A549 (cell line): ENCODE data around the gene NEK11. TPM values are rescaled to one million over a fixed set of nuclear protein-coding genes. Genes with fewer than 3 reads are reported as not detected.

Source experiments
- ATAC-seq, 2 experiments: fragments of 200-7000 bp in 1 of 2; fragments of >200 bp in 1 of 2; cut with Nextera tagmentation in 1 of 2; cut with Tn5 transposase in 1 of 2; 3 replicates each; pipeline versions ENCODE4 v1.8.0 to v1.9.1; 2018 to 2020; ENCODE audit warnings: mild to moderate bottlenecking in 1 of 2, moderate library complexity in 1 of 2
- CTCF ChIA-PET: fragments of 300-600 bp; sonication (Branson Sonifier 250); formaldehyde crosslinking; extraction: SDS; loops from one replicate; lab custom pipeline; 2021; ENCODE audit warnings: antibody characterized with exemption, inconsistent platforms; lab: Yijun Ruan, JAX
- POLR2A ChIA-PET: fragments of 350-600 bp; formaldehyde crosslinking; extraction: SDS; loops from one replicate; lab custom pipeline; 2021; ENCODE audit warnings: antibody characterized with exemption, inconsistent platforms; lab: Yijun Ruan, JAX
- DNase-seq, 2 experiments: peaks; one replicate each; pipeline versions ENCODE4 v3.0.0 to v3.0.0-alpha.2; 2011 to 2016; ENCODE audit warnings: low read depth in 1 of 2, low spot score in 1 of 2
- FAIRE-seq: peaks from 2 replicates; lab custom pipeline; 2011; peaks lifted over from hg19 to GRCh38; lab: Jason Lieb, UNC
- H3K27ac ChIP-seq, 2 experiments: fragments of >200 bp; sonication (Bioruptor Twin); formaldehyde crosslinking; 3 replicates each; pipeline ENCODE4 v1.5.1; 2016 to 2017
- H3K4me1 ChIP-seq: fragments of >200 bp; sonication (Bioruptor Twin); formaldehyde crosslinking; 3 replicates; pipeline ENCODE4 v1.6.1; 2016
- H3K4me2 ChIP-seq: fragments of >200 bp; sonication (Bioruptor Twin); formaldehyde crosslinking; 3 replicates; pipeline ENCODE4 v1.6.1; 2016
- H3K4me3 ChIP-seq: fragments of >200 bp; sonication (Bioruptor Twin); formaldehyde crosslinking; 3 replicates; pipeline ENCODE4 v1.5.1; 2016
- H3K9me3 ChIP-seq: fragments of >200 bp; sonication (Bioruptor Twin); formaldehyde crosslinking; 3 replicates; pipeline ENCODE4 v1.6.1; 2016
- CBX2 ChIP-seq: fragments of 200-600 bp; sonication (generic); IDR thresholded peaks from 2 replicates; pipeline ENCODE4 v1.6.1; 2016; ENCODE audit warnings: low read depth, mild to moderate bottlenecking, borderline replicate concordance
- EHF ChIP-seq: fragments of 250-450 bp; sonication (Bioruptor Pico); IDR thresholded peaks from 2 replicates; pipeline ENCODE4 v1.5.0; 2020; ENCODE audit warnings: mild to moderate bottlenecking
- EP300 ChIP-seq, 2 experiments: fragments of >200 bp; sonication (Bioruptor Twin); formaldehyde crosslinking; IDR thresholded peaks; 2 replicates in 1 of 2; 3 replicates in 1 of 2; pipeline ENCODE4 v1.6.1; 2016 to 2017
- FOXS1 ChIP-seq: fragments of 250-450 bp; sonication (Bioruptor Pico); IDR thresholded peaks from 2 replicates; pipeline ENCODE4 v1.5.0; 2020; ENCODE audit warnings: mild to moderate bottlenecking, moderate library complexity
- GATA3 ChIP-seq: IDR thresholded peaks from 2 replicates; pipeline ENCODE4 v1.6.1; 2012; ENCODE audit warnings: borderline replicate concordance
- JUN ChIP-seq, 2 experiments: fragments of >200 bp; sonication (Bioruptor Twin); formaldehyde crosslinking; IDR thresholded peaks; 2 replicates in 1 of 2; 3 replicates in 1 of 2; pipeline ENCODE4 v1.6.1; 2016 to 2017
- JUNB ChIP-seq: fragments of >200 bp; sonication (Bioruptor Twin); formaldehyde crosslinking; IDR thresholded peaks from 2 replicates; pipeline ENCODE4 v1.6.1; 2016
- KDM1A ChIP-seq: fragments of 200-600 bp; sonication (generic); IDR thresholded peaks from 2 replicates; pipeline ENCODE4 v1.6.1; 2016; ENCODE audit warnings: low read depth, mild to moderate bottlenecking
- MAFK ChIP-seq: fragments of 450-650 bp; IDR thresholded peaks from 2 replicates; pipeline ENCODE4 v1.6.1; 2014; ENCODE audit not compliant: partially characterized antibody
- NR3C1 ChIP-seq: fragments of >200 bp; sonication (Bioruptor Twin); formaldehyde crosslinking; IDR thresholded peaks from 3 replicates; pipeline ENCODE4 v1.6.1; 2017
- RAD21 ChIP-seq, 2 experiments: fragments of >200 bp in 1 of 2; sonication (Bioruptor Twin) in 1 of 2; formaldehyde crosslinking in 1 of 2; IDR thresholded peaks in 1 of 2; conservative IDR thresholded peaks in 1 of 2; 2 replicates in 1 of 2; 3 replicates in 1 of 2; pipeline ENCODE4 v1.6.1; 2012 to 2018; ENCODE audit warnings: inconsistent platforms in 1 of 2
- RCOR1 ChIP-seq: fragments of 150-350 bp; IDR thresholded peaks from 2 replicates; pipeline ENCODE4 v1.6.1; 2014; ENCODE audit warnings: antibody characterized with exemption, low read length, low read depth
- RNF2 ChIP-seq: fragments of 200-600 bp; sonication (generic); IDR thresholded peaks from 2 replicates; pipeline ENCODE4 v1.6.1; 2016; ENCODE audit warnings: low read depth, mild to moderate bottlenecking, antibody characterized with exemption, moderate library complexity, borderline replicate concordance
- SMC3 ChIP-seq: fragments of >200 bp; sonication (Bioruptor Twin); formaldehyde crosslinking; IDR thresholded peaks from 3 replicates; pipeline ENCODE4 v1.6.1; 2018; ENCODE audit warnings: inconsistent platforms
- TP53 ChIP-seq: fragments of 250-450 bp; sonication (Bioruptor Pico); IDR thresholded peaks from 2 replicates; pipeline ENCODE4 v1.5.0; 2021; ENCODE audit warnings: mild to moderate bottlenecking, moderate library complexity
- ZNF302 ChIP-seq: fragments of 250-450 bp; sonication (Bioruptor Pico); IDR thresholded peaks from 2 replicates; pipeline ENCODE4 v1.9.0; 2021; ENCODE audit warnings: inconsistent platforms, mild to moderate bottlenecking, moderate library complexity
- WGBS: methylation state at CpG from one replicate; pipeline ENCODE4 v1.1.6; 2017; ENCODE audit errors: missing lambda C conversion rate; 5-methylcytosine and 5-hydroxymethylcytosine counted together
- polyA plus RNA-seq, 4 experiments: library from polyadenylated mRNA; depleted of rRNA in 3 of 4; stranded (reverse); fragments of >200 nt; fragmentation: RNase III in 1 of 4; extraction: RNeasy Plus Mini Kit Qiagen cat#74134 plus additional on column Dnase treatment in 1 of 4; gene quantifications; 2 replicates in 3 of 4; 3 replicates in 1 of 4; pipeline ENCODE4 v1.2.3, GENCODE V29; 2011 to 2017
- TF ChIP-seq, protein P1 (sequence below): fragments of >200 bp; sonication (Bioruptor Twin); formaldehyde crosslinking; IDR thresholded peaks from 3 replicates; pipeline ENCODE4 v1.5.1; 2016
- TF ChIP-seq, protein P2 (sequence below): fragments of 250-450 bp; sonication (Bioruptor Pico); IDR thresholded peaks from 2 replicates; pipeline ENCODE4 v1.5.0; 2021; ENCODE audit warnings: mild to moderate bottlenecking, moderate library complexity, borderline replicate concordance
- TF ChIP-seq, protein P3 (sequence below): fragments of 150-350 bp; IDR thresholded peaks from 2 replicates; pipeline ENCODE4 v1.6.1; 2014; ENCODE audit warnings: low read depth, mild to moderate bottlenecking, low read length
- TF ChIP-seq, protein P4 (sequence below): IDR thresholded peaks from 2 replicates; pipeline ENCODE4 v1.6.1; 2012

The NEK11 gene
- polyA plus RNA-seq, 2 of the 4 experiments (the other 2 are of a cell fraction) = 5.8 to 8.9 TPM

GRCh38 chr3:131050001-131050400 is 23.3 kb downstream of the NEK11 start (continued):
- TF ChIP-seq SMC3 = no peak

- Histone ChIP-seq H3K4me2 (no peak overlapping the region), H3K9me3 (no peaks in the 10 kb centered on the region), H3K4me1 (no peaks in the 10 kb centered on the region), H3K27ac (no peak overlapping the region), H3K4me3 (no peak overlapping the region)
- DNase-seq (no peak), FAIRE-seq (no peak), ATAC-seq (no peak)
- 65% methylated on average over 3 of the region's 3 CpGs for WGBS
- TF ChIP-seq RCOR1 (no peak), JUN (IDR thresholded peaks at IDR 0.05) (no peak), SMC3 (peak; percentile 27; the same call in 1 of the 3 replicates), RAD21 (conservative IDR thresholded peaks at IDR 0.05 in 1 of 2, IDR thresholded peaks at IDR 0.05 in 1 of 2) (peak; percentile 49 to 54), JUNB (no peak)
- TF ChIP-seq, protein P1, sequence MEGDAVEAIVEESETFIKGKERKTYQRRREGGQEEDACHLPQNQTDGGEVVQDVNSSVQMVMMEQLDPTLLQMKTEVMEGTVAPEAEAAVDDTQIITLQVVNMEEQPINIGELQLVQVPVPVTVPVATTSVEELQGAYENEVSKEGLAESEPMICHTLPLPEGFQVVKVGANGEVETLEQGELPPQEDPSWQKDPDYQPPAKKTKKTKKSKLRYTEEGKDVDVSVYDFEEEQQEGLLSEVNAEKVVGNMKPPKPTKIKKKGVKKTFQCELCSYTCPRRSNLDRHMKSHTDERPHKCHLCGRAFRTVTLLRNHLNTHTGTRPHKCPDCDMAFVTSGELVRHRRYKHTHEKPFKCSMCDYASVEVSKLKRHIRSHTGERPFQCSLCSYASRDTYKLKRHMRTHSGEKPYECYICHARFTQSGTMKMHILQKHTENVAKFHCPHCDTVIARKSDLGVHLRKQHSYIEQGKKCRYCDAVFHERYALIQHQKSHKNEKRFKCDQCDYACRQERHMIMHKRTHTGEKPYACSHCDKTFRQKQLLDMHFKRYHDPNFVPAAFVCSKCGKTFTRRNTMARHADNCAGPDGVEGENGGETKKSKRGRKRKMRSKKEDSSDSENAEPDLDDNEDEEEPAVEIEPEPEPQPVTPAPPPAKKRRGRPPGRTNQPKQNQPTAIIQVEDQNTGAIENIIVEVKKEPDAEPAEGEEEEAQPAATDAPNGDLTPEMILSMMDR = peak; percentile 42; the same call in 2 of the 3 replicates
- CTCF ChIA-PET = interaction anchor here (0.6 to 1.5 kb wide), 3 partner anchors 21 to 976 kb away, joined by 3 to 4 read pairs (median 3); no protein-coding TSS in a partner anchor
- POLR2A ChIA-PET = no interaction called here
These were observed 26.6 kb downstream of the NEK11 start for GRCh38 chr3:131053043-131053859.

DNA sequence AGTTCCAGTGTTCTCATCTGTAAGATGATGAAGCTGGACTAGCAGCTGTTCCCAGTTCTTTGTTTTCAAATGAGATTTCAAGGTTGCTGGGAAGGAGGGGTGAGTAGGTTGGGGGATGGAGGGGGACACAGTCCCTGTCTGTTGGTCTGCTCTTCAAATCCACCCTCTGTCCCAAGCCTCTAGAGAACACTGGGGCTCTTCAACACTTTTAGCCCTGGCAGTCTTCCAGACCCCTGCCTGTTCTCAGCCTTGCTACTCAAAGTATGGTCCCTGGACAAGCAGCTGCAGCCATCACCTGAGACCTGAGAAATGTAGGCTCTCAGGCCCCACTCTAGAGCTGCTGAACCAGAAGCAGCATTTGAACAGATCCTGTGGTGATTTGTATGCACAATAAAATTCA is 41.3 kb downstream of the NEK11 start:
- no peaks in the 10 kb centered on the region for H3K4me1 ChIP-seq
- H3K27ac ChIP-seq = no peak overlapping the region
- CTCF ChIA-PET = interaction anchor here (1.6 kb wide), 1 partner anchor 939 kb away, joined by 3 read pairs; no protein-coding TSS in a partner anchor
- DNase-seq (no peak), ATAC-seq (no peak), FAIRE-seq (no peak)
- no peak overlapping the region for H3K4me2 ChIP-seq
- no peaks in the 10 kb centered on the region for H3K9me3 ChIP-seq
- TF ChIP-seq CBX2 (no peak), RNF2 (no peak), EP300 (IDR thresholded peaks at IDR 0.05) (no peak), FOXS1 (CRISPR knock-in tag) (no peak), TP53 (CRISPR knock-in tag) (no peak), NR3C1 (no peak), JUN (IDR thresholded peaks at IDR 0.05) (no peak), EHF (CRISPR knock-in tag) (no peak), KDM1A (no peak), MAFK (no peak), ZNF302 (CRISPR knock-in tag) (no peak), GATA3 (no peak)
- TF ChIP-seq, protein P2, sequence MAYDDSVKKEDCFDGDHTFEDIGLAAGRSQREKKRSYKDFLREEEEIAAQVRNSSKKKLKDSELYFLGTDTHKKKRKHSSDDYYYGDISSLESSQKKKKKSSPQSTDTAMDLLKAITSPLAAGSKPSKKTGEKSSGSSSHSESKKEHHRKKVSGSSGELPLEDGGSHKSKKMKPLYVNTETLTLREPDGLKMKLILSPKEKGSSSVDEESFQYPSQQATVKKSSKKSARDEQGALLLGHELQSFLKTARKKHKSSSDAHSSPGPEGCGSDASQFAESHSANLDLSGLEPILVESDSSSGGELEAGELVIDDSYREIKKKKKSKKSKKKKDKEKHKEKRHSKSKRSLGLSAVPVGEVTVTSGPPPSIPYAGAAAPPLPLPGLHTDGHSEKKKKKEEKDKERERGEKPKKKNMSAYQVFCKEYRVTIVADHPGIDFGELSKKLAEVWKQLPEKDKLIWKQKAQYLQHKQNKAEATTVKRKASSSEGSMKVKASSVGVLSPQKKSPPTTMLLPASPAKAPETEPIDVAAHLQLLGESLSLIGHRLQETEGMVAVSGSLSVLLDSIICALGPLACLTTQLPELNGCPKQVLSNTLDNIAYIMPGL (CRISPR knock-in tag) = no peak
- TF ChIP-seq, protein P3, sequence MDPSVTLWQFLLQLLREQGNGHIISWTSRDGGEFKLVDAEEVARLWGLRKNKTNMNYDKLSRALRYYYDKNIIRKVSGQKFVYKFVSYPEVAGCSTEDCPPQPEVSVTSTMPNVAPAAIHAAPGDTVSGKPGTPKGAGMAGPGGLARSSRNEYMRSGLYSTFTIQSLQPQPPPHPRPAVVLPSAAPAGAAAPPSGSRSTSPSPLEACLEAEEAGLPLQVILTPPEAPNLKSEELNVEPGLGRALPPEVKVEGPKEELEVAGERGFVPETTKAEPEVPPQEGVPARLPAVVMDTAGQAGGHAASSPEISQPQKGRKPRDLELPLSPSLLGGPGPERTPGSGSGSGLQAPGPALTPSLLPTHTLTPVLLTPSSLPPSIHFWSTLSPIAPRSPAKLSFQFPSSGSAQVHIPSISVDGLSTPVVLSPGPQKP = no peak
- TF ChIP-seq, protein P4, sequence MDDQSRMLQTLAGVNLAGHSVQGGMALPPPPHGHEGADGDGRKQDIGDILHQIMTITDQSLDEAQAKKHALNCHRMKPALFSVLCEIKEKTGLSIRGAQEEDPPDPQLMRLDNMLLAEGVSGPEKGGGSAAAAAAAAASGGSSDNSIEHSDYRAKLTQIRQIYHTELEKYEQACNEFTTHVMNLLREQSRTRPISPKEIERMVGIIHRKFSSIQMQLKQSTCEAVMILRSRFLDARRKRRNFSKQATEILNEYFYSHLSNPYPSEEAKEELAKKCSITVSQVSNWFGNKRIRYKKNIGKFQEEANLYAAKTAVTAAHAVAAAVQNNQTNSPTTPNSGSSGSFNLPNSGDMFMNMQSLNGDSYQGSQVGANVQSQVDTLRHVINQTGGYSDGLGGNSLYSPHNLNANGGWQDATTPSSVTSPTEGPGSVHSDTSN = no peak
- TF ChIP-seq, all 56 proteins: peak for 0
- no peak overlapping the region for H3K4me3 ChIP-seq
- POLR2A ChIA-PET = no interaction called here
